CD14-positive monocyte (primary cell): ENCODE results near the gene MET. TPM values are rescaled to one million over a fixed set of nuclear protein-coding genes. Genes with fewer than 3 reads are reported as not detected.

Experiments used
- DNase-seq, 3 donors: peaks; one replicate each; pipeline ENCODE4 v3.0.0-alpha.2; 2011 to 2022
- H2AFZ ChIP-seq: 2 replicates; pipeline ENCODE4 v1.6.0; 2012; ENCODE audit warnings: mild to moderate bottlenecking, low read depth, low read length, inconsistent platforms; ENCODE audit not compliant: insufficient read depth, poor library complexity, severe bottlenecking
- H3K27ac ChIP-seq, 2 donors: 1 replicate in 1 of 2; 2 replicates in 1 of 2; pipeline ENCODE4 v1.5.1; 2012 to 2013; ENCODE audit warnings: low read length in 2 of 2, control low read depth in 1 of 2, inconsistent platforms in 1 of 2, low read depth in 1 of 2, mild to moderate bottlenecking in 1 of 2
- H3K27me3 ChIP-seq, 2 donors: one replicate each; pipeline versions ENCODE4 v1.6.0 to v1.6.1; 2011 to 2013; ENCODE audit warnings: low read length in 2 of 2; ENCODE audit not compliant: control insufficient read depth in 2 of 2, insufficient read depth in 2 of 2
- H3K36me3 ChIP-seq, 2 donors: replicated peaks in 1 of 2; 1 replicate in 1 of 2; 2 replicates in 1 of 2; pipeline versions ENCODE4 v1.5.1 to v1.6.1; 2012 to 2013; ENCODE audit warnings: low read length in 2 of 2, control low read depth in 1 of 2, inconsistent platforms in 1 of 2, mild to moderate bottlenecking in 1 of 2; ENCODE audit not compliant: insufficient read depth in 2 of 2, control insufficient read depth in 1 of 2
- H3K4me1 ChIP-seq, 2 donors: 1 replicate in 1 of 2; 2 replicates in 1 of 2; pipeline versions ENCODE4 v1.5.1 to v1.6.1; 2012 to 2013; ENCODE audit warnings: low read length in 2 of 2, control low read depth in 1 of 2, inconsistent platforms in 1 of 2, mild to moderate bottlenecking in 1 of 2, moderate library complexity in 1 of 2; ENCODE audit not compliant: insufficient read depth in 2 of 2, control insufficient read depth in 1 of 2
- H3K4me2 ChIP-seq: replicated peaks from 2 replicates; pipeline ENCODE3; 2012; ENCODE audit warnings: low read length, moderate library complexity, mild to moderate bottlenecking; ENCODE audit not compliant: poor library complexity, severe bottlenecking; ENCODE audit errors: extremely low read depth
- H3K4me3 ChIP-seq, 3 experiments: fragments of 200-600 bp in 1 of 3; sonication (generic) in 1 of 3; replicated peaks in 1 of 3; 1 replicate in 2 of 3; 2 replicates in 1 of 3; pipeline ENCODE4 v1.5.1; 2011 to 2013; ENCODE audit warnings: low read length in 3 of 3, mild to moderate bottlenecking in 3 of 3, control low read depth in 2 of 3, low read depth in 2 of 3, inconsistent platforms in 1 of 3, moderate library complexity in 1 of 3
- H3K79me2 ChIP-seq: 2 replicates; pipeline ENCODE4 v1.6.0; 2012; ENCODE audit warnings: mild to moderate bottlenecking, control low read depth, inconsistent platforms, low read length, moderate library complexity; ENCODE audit not compliant: insufficient read depth
- H3K9ac ChIP-seq: 2 replicates; pipeline ENCODE4 v1.6.0; 2017; ENCODE audit warnings: low read length, mild to moderate bottlenecking; ENCODE audit not compliant: insufficient read depth, poor library complexity, severe bottlenecking
- H3K9me3 ChIP-seq, 2 donors: replicated peaks in 1 of 2; 1 replicate in 1 of 2; 2 replicates in 1 of 2; pipeline versions ENCODE4 v1.5.1 to v1.6.1; 2012 to 2013; ENCODE audit warnings: low read length in 2 of 2, control low read depth in 1 of 2; ENCODE audit not compliant: control insufficient read depth in 1 of 2, insufficient read depth in 1 of 2
- H4K20me1 ChIP-seq: 2 replicates; pipeline ENCODE4 v1.6.0; 2012; ENCODE audit warnings: mild to moderate bottlenecking, low read length, control low read depth, moderate library complexity; ENCODE audit not compliant: insufficient read depth
- H3K27ac Mint-ChIP-seq, 7 donors: one replicate each; pipeline ENCODE4 v1.8.0; 2020; ENCODE audit warnings: mild to moderate bottlenecking in 7 of 7, mixed read lengths in 7 of 7, moderate library complexity in 6 of 7, inconsistent platforms in 2 of 7
- H3K27me3 Mint-ChIP-seq, 3 donors: one replicate each; pipeline ENCODE4 v1.8.0; 2021 to 2022; ENCODE audit warnings: low read depth in 3 of 3, mild to moderate bottlenecking in 3 of 3, mixed read lengths in 3 of 3, moderate library complexity in 3 of 3, inconsistent platforms in 1 of 3
- H3K36me3 Mint-ChIP-seq, 2 donors: one replicate each; pipeline ENCODE4 v1.8.0; 2020; ENCODE audit warnings: mixed read lengths in 2 of 2, inconsistent platforms in 1 of 2, mild to moderate bottlenecking in 1 of 2
- H3K4me1 Mint-ChIP-seq: one replicate; pipeline ENCODE4 v1.8.0; 2020; ENCODE audit warnings: mild to moderate bottlenecking, mixed read lengths
- H3K4me3 Mint-ChIP-seq, 2 donors: one replicate each; pipeline ENCODE4 v1.8.0; 2020; ENCODE audit warnings: mild to moderate bottlenecking in 2 of 2, mixed read lengths in 2 of 2, moderate library complexity in 1 of 2
- H3K9me3 Mint-ChIP-seq, 7 donors: one replicate each; pipeline ENCODE4 v1.8.0; 2020 to 2022; ENCODE audit warnings: mixed read lengths in 7 of 7, mild to moderate bottlenecking in 6 of 7, moderate library complexity in 6 of 7, inconsistent platforms in 2 of 7
- CTCF ChIP-seq: fragments of 200-600 bp; IDR thresholded peaks from one replicate; pipeline ENCODE4 v1.8.0; 2022; ENCODE audit warnings: antibody characterized with exemption, mild to moderate bottlenecking
- WGBS: methylation state at CpG from one replicate; pipeline ENCODE4 v1.1.5; 2013; ENCODE audit warnings: missing lambda C conversion rate; ENCODE audit not compliant: insufficient coverage; 5-methylcytosine and 5-hydroxymethylcytosine counted together
- intact Hi-C, 2 donors: fragments of 100-400 bp; cut with micrococcal nuclease; formaldehyde crosslinking; loops; one replicate each; pipeline versions ENCODE4 v1.15.0 to v1.15.1; 2023
- polyA minus RNA-seq: library from RNA; depleted of rRNA, polyadenylated mRNA; stranded (reverse); fragments of >200 nt; gene quantifications from 2 replicates; pipeline ENCODE4 v1.2.3, GENCODE V29; 2012
- polyA plus RNA-seq, 3 donors: library from polyadenylated mRNA; depleted of rRNA in 1 of 3; unstranded in 2 of 3; stranded (reverse) in 1 of 3; fragments of 300-500 nt in 2 of 3; fragments of >200 nt in 1 of 3; fragmentation: Illumina TruSeq in 2 of 3; gene quantifications; 1 replicate in 2 of 3; 2 replicates in 1 of 3; pipeline ENCODE4 v1.2.3, GENCODE V29; 2012 to 2021
- total RNA-seq, 12 experiments: library from RNA in 1 of 12; stranded (reverse) in 1 of 12; fragments of 120-200 nt in 1 of 12; gene quantifications; one replicate each; pipeline ENCODE4 v1.2.4 and lab custom pipeline; 2013 to 2026; ENCODE audit warnings: mixed read lengths in 6 of 12, inconsistent platforms in 1 of 12

MET gene
- under 0.01 TPM for total RNA-seq (2013)
- polyA plus RNA-seq = not detected
- polyA minus RNA-seq = 0.14 TPM in 1 of 2 replicates, not detected in the other
- total RNA-seq (lab: John Stamatoyannopoulos, UW) = 6.0 to 118 (median 16.1) reads per million in 11 experiments

GRCh38 chr7:116671681-116672595 is at the start of gene MET:
MET (plus strand) TSS chr7:116672196; CDS start chr7:116699085, 26,889 bp downstream.
- no peaks in the 10 kb centered on the region for H3K79me2 ChIP-seq
- peak within 1 kb of the TSS; percentile 84 for H3K4me2 ChIP-seq
- H3K4me1 ChIP-seq = peaks cover 11 to 15% of the 10 kb centered on the region in 2 donors
- DNase-seq = peak; percentile 40 to 74 (median 64)
- H3K27ac Mint-ChIP-seq = peak within 1 kb of the TSS in 4 of 7 donors; percentile 24 to 82 (median 46)
- intact Hi-C loops = loop anchor here (5.0 to 10.0 kb wide), 3 partner anchors 70 to 133 kb away; no protein-coding TSS in a partner anchor
- peaks cover 29 to 50% (median 41%) of the 10 kb centered on the region in 3 donors for H3K27me3 Mint-ChIP-seq
- H2AFZ ChIP-seq = peak within 1 kb of the TSS; percentile 70
- H3K9me3 ChIP-seq = no peaks in the 10 kb centered on the region
- H3K36me3 Mint-ChIP-seq = peaks cover 0 to 3% of the 10 kb centered on the region in 2 donors
- peaks cover 0 to 3% (median 0%) of the 10 kb centered on the region in 7 donors for H3K9me3 Mint-ChIP-seq
- no peaks in the 10 kb centered on the region for H3K36me3 ChIP-seq
- H3K27me3 ChIP-seq = peaks cover 36 to 47% of the 10 kb centered on the region in 2 donors
- peak within 1 kb of the TSS; percentile 70 to 91 for H3K4me3 Mint-ChIP-seq
- H3K4me3 ChIP-seq = peak within 1 kb of the TSS; percentile 14 to 71 (median 16)
- under 1% methylated on average over 86 of the region's 101 CpGs for WGBS
- H3K4me1 Mint-ChIP-seq = peaks cover 13% of the 10 kb centered on the region
- peak; percentile 50 for TF ChIP-seq CTCF
- H4K20me1 ChIP-seq = no peaks in the 10 kb centered on the region
- H3K27ac ChIP-seq = no peak within 1 kb of the TSS
- peak within 1 kb of the TSS; percentile 37 for H3K9ac ChIP-seq

- H3K27me3 ChIP-seq = peaks cover 4 to 12% of the 10 kb centered on the region in 2 donors
- H2AFZ ChIP-seq = no peak overlapping the region
- H3K27me3 Mint-ChIP-seq = peaks cover 5 to 19% (median 6%) of the 10 kb centered on the region in 3 donors
- peaks cover 0 to 3% (median 1%) of the 10 kb centered on the region in 7 donors for H3K9me3 Mint-ChIP-seq
- TF ChIP-seq CTCF = no peak
- no peaks in the 10 kb centered on the region for H3K36me3 ChIP-seq
- no peak overlapping the region for H3K9ac ChIP-seq
- H3K4me2 ChIP-seq = no peak overlapping the region
- H3K36me3 Mint-ChIP-seq = no peaks in the 10 kb centered on the region
- H3K27ac Mint-ChIP-seq = no peak overlapping the region
- H3K27ac ChIP-seq = no peak overlapping the region
- H3K79me2 ChIP-seq = no peaks in the 10 kb centered on the region
- peaks cover 7% of the 10 kb centered on the region for H3K4me1 Mint-ChIP-seq
- 87% methylated on average over 7 of the region's 8 CpGs for WGBS
- H3K4me3 Mint-ChIP-seq = no peak overlapping the region
- DNase-seq = no peak
- intact Hi-C loops = loop anchor here in 1 of 2 donors (5.0 kb wide), 1 partner anchor 60 kb away; no protein-coding TSS in a partner anchor
- H4K20me1 ChIP-seq = no peaks in the 10 kb centered on the region
- no peaks in the 10 kb centered on the region for H3K4me1 ChIP-seq
- H3K9me3 ChIP-seq = no peaks in the 10 kb centered on the region
- no peak overlapping the region for H3K4me3 ChIP-seq
Measured at GRCh38 chr7:116626886-116627285, 45.1 kb upstream of the MET start.
